Esophagus muscularis mucosa (tissue), 4 donors: ENCODE data around the gene RAP2A. TPM values are rescaled to one million over a fixed set of nuclear protein-coding genes. Genes with fewer than 3 reads are reported as not detected.

Experiments
- DNase-seq: peaks from one replicate; pipeline ENCODE4 v3.0.0-alpha.2; 2017; ENCODE audit errors: extremely low spot score
- H3K27ac ChIP-seq, 4 donors: fragments of 200-600 bp; sonication (generic); replicated peaks in 1 of 4; 1 replicate in 3 of 4; 2 replicates in 1 of 4; pipeline ENCODE4 v1.5.1; 2016 to 2019; ENCODE audit warnings: mild to moderate bottlenecking in 1 of 4
- H3K27me3 ChIP-seq, 4 donors: fragments of 200-600 bp; sonication (generic); one replicate each; pipeline versions ENCODE4 v1.5.1 to v1.6.0; 2016 to 2019
- H3K36me3 ChIP-seq, 4 donors: fragments of 200-600 bp; sonication (generic); one replicate each; pipeline ENCODE4 v1.5.1; 2016 to 2019
- H3K4me1 ChIP-seq, 4 donors: fragments of 200-600 bp; sonication (generic); one replicate each; pipeline ENCODE4 v1.5.1; 2016 to 2019
- H3K4me3 ChIP-seq, 4 donors: fragments of 200-600 bp; sonication (generic); 1 replicate in 2 of 4; 2 replicates in 2 of 4; pipeline ENCODE4 v1.5.1; 2016 to 2019; ENCODE audit warnings: mild to moderate bottlenecking in 4 of 4, moderate library complexity in 1 of 4
- H3K9me3 ChIP-seq, 4 donors: fragments of 200-600 bp; sonication (generic); 1 replicate in 3 of 4; 2 replicates in 1 of 4; pipeline ENCODE4 v1.5.1; 2016 to 2019
- CTCF ChIP-seq, 3 experiments: fragments of 200-600 bp in 2 of 3; fragments of 450-650 bp in 1 of 3; sonication (generic) in 2 of 3; IDR thresholded peaks; one replicate each; pipeline ENCODE4 v1.5.1; 2017 to 2019; ENCODE audit warnings: antibody characterized with exemption in 3 of 3, mild to moderate bottlenecking in 2 of 3, moderate library complexity in 1 of 3
- EP300 ChIP-seq: sonication (generic); formaldehyde crosslinking; IDR thresholded peaks from one replicate; pipeline ENCODE4 v1.6.1; 2017; ENCODE audit warnings: antibody characterized with exemption
- POLR2A ChIP-seq: fragments of 450-650 bp; IDR thresholded peaks from one replicate; pipeline ENCODE4 v1.6.1; 2017; ENCODE audit warnings: antibody characterized with exemption, moderate library complexity, mild to moderate bottlenecking, low read depth
- POLR2AphosphoS5 ChIP-seq, 2 donors: sonication (generic); formaldehyde crosslinking; IDR thresholded peaks; one replicate each; pipeline ENCODE4 v1.6.1; 2017; ENCODE audit warnings: antibody characterized with exemption in 2 of 2
- WGBS: methylation state at CpG from one replicate; pipeline ENCODE4 v1.1.5; 2018; 5-methylcytosine and 5-hydroxymethylcytosine counted together
- intact Hi-C: fragments of 100-400 bp; cut with DNase I; formaldehyde crosslinking; loops from one replicate; pipeline ENCODE4 v1.15.1; 2023
- total RNA-seq, 4 donors: library from RNA; depleted of rRNA; stranded (reverse); fragments of >200 nt; gene quantifications; one replicate each; pipeline versions ENCODE4 v1.1.0 to v1.2.1, GENCODE V29; 2016

RAP2A gene
- total RNA-seq, 4 donors from 2014 or later, result 24.1 to 27.8 (median 26.0) TPM

- no peak for TF ChIP-seq EP300
- no peak for TF ChIP-seq POLR2AphosphoS5 (IDR thresholded peaks at IDR 0.05)
- no peak for TF ChIP-seq CTCF (IDR thresholded peaks at IDR 0.05)
- TF ChIP-seq POLR2A, result no peak
- no peaks in the 10 kb centered on the region for H3K36me3 ChIP-seq
- DNase-seq, result no peak
- peaks cover 0 to 16% (median 0%) of the 10 kb centered on the region in 4 donors for H3K4me1 ChIP-seq
- WGBS, result 86% methylated on average over 2 of the region's 2 CpGs
- no peak overlapping the region for H3K4me3 ChIP-seq
- no peaks in the 10 kb centered on the region for H3K27me3 ChIP-seq
- no peaks in the 10 kb centered on the region for H3K9me3 ChIP-seq
- intact Hi-C loops, result no loop called here
- H3K27ac ChIP-seq, result no peak overlapping the region
These were observed 44.3 kb downstream of the RAP2A start for GRCh38 chr13:97478247-97478646.

- WGBS, result 96% methylated on average over 1 of the region's 1 CpG
- Histone ChIP-seq H3K27ac (no peak overlapping the region), H3K27me3 (no peaks in the 10 kb centered on the region), H3K9me3 (no peaks in the 10 kb centered on the region), H3K4me1 (no peaks in the 10 kb centered on the region), H3K36me3 (no peaks in the 10 kb centered on the region), H3K4me3 (no peak overlapping the region)
- TF ChIP-seq CTCF (IDR thresholded peaks at IDR 0.05) (no peak), POLR2AphosphoS5 (IDR thresholded peaks at IDR 0.05) (no peak), EP300 (no peak), POLR2A (no peak)
- intact Hi-C loops, result no loop called here
- no peak for DNase-seq
These were observed 49.5 kb downstream of the RAP2A start for GRCh38 chr13:97483465-97483864.

- Histone ChIP-seq H3K36me3 (no peaks in the 10 kb centered on the region), H3K9me3 (no peaks in the 10 kb centered on the region), H3K27ac (no peak overlapping the region), H3K4me1 (no peaks in the 10 kb centered on the region), H3K27me3 (no peaks in the 10 kb centered on the region), H3K4me3 (no peak overlapping the region)
- TF ChIP-seq POLR2AphosphoS5 (IDR thresholded peaks at IDR 0.05), result no peak
- TF ChIP-seq POLR2A, result no peak
- TF ChIP-seq EP300, result no peak
- TF ChIP-seq CTCF (IDR thresholded peaks at IDR 0.05), result no peak
- intact Hi-C loops, result no loop called here
- WGBS, result 73% methylated on average over 2 of the region's 2 CpGs
- DNase-seq, result no peak
These were observed 50.3 kb downstream of the RAP2A start for GRCh38 chr13:97484301-97484700.

GRCh38 chr13:97485320-97485719 is 51.4 kb downstream of the RAP2A start:
- Histone ChIP-seq H3K4me1 (no peaks in the 10 kb centered on the region), H3K36me3 (no peaks in the 10 kb centered on the region), H3K27me3 (no peaks in the 10 kb centered on the region), H3K9me3 (peaks cover 0 to 7% (median 0%) of the 10 kb centered on the region in 4 donors), H3K27ac (no peak overlapping the region), H3K4me3 (no peak overlapping the region)
- WGBS, result 81% methylated on average over 1 of the region's 1 CpG
- intact Hi-C loops, result no loop called here
- no peak for DNase-seq
- TF ChIP-seq POLR2A, result no peak
- no peak for TF ChIP-seq POLR2AphosphoS5 (IDR thresholded peaks at IDR 0.05)
- TF ChIP-seq CTCF (IDR thresholded peaks at IDR 0.05), result no peak
- no peak for TF ChIP-seq EP300

- TF ChIP-seq POLR2A (no peak), EP300 (no peak), CTCF (IDR thresholded peaks at IDR 0.05) (no peak), POLR2AphosphoS5 (IDR thresholded peaks at IDR 0.05) (no peak)
- H3K36me3 ChIP-seq, result no peaks in the 10 kb centered on the region
- no peak overlapping the region for H3K4me3 ChIP-seq
- peaks cover 0 to 12% (median 4%) of the 10 kb centered on the region in 4 donors for H3K9me3 ChIP-seq
- H3K27ac ChIP-seq, result no peak overlapping the region
- H3K27me3 ChIP-seq, result no peaks in the 10 kb centered on the region
- no peaks in the 10 kb centered on the region for H3K4me1 ChIP-seq
- intact Hi-C loops, result no loop called here
- no peak for DNase-seq
- 88% methylated on average over 1 of the region's 1 CpG for WGBS
These were observed 56.8 kb downstream of the RAP2A start for GRCh38 chr13:97490702-97491307.
